Measurements from ENCODE around the gene CLDN5. TPM values are rescaled to one million over a fixed set of nuclear protein-coding genes. Genes with fewer than 3 reads are reported as not detected.

CLDN5 gene
- total and polyA plus RNA-seq, 2 experiments from 2014 or later, result 2.0 to 3.2 TPM

DNA sequence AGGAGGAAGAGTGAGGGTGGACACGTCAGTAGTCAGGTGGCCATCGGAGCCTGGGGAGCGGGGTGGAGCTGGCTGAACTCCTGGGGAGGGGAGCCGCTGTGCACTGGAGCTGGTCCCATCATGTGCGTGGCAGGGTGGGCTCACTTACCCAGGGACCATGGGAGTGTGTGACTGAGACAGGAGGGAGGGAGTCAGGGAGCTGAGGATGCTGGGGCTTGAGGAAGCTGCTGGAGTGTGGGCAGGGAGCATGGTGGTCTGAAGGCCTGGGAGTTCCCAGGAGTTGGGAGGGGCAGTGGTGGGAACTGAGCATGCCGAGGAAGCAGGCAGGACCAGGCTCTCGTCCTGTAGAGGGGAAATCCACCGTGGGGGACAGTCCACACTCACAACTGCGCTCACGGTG lies 18.0 kb downstream of the CLDN5 start:
- DNase-seq (ENCODE audit: low spot score) (no peak), ATAC-seq (no peak)
- Mint-ChIP-seq H3K9me3 (no peaks in the 10 kb centered on the region), H3K27ac (no peak overlapping the region; the same call in 1 of the 2 replicates), H3K4me3 (no peak overlapping the region), H3K4me1 (peaks cover 6% of the 10 kb centered on the region), H3K27me3 (ENCODE audit: insufficient read depth, low read depth, poor library complexity) (peaks cover 9% of the 10 kb centered on the region), H3K36me3 (ENCODE audit: low read depth) (peaks cover 29% of the 10 kb centered on the region)
- H2AFZ ChIP-seq, result no peak overlapping the region
- no peak overlapping the region for H3K4me2 ChIP-seq
- H3K79me2 ChIP-seq (replicated peaks; ENCODE audit: insufficient read depth), result no peaks in the 10 kb centered on the region
- no peak overlapping the region for H3K27ac ChIP-seq (ENCODE audit: low read depth)
- H3K36me3 ChIP-seq (ENCODE audit: insufficient read depth), result no peaks in the 10 kb centered on the region
- 0 out of 2 replicates have a peak, but pooled peaks cover 3% of the 10 kb centered on the region for H3F3A ChIP-seq (replicated peaks; ENCODE audit: low read depth)
- TF ChIP-seq, protein P1, sequence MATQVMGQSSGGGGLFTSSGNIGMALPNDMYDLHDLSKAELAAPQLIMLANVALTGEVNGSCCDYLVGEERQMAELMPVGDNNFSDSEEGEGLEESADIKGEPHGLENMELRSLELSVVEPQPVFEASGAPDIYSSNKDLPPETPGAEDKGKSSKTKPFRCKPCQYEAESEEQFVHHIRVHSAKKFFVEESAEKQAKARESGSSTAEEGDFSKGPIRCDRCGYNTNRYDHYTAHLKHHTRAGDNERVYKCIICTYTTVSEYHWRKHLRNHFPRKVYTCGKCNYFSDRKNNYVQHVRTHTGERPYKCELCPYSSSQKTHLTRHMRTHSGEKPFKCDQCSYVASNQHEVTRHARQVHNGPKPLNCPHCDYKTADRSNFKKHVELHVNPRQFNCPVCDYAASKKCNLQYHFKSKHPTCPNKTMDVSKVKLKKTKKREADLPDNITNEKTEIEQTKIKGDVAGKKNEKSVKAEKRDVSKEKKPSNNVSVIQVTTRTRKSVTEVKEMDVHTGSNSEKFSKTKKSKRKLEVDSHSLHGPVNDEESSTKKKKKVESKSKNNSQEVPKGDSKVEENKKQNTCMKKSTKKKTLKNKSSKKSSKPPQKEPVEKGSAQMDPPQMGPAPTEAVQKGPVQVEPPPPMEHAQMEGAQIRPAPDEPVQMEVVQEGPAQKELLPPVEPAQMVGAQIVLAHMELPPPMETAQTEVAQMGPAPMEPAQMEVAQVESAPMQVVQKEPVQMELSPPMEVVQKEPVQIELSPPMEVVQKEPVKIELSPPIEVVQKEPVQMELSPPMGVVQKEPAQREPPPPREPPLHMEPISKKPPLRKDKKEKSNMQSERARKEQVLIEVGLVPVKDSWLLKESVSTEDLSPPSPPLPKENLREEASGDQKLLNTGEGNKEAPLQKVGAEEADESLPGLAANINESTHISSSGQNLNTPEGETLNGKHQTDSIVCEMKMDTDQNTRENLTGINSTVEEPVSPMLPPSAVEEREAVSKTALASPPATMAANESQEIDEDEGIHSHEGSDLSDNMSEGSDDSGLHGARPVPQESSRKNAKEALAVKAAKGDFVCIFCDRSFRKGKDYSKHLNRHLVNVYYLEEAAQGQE (IDR thresholded peaks at IDR 0.05; ENCODE audit: unreplicated experiment), result no peak
- TF ChIP-seq, protein P2, sequence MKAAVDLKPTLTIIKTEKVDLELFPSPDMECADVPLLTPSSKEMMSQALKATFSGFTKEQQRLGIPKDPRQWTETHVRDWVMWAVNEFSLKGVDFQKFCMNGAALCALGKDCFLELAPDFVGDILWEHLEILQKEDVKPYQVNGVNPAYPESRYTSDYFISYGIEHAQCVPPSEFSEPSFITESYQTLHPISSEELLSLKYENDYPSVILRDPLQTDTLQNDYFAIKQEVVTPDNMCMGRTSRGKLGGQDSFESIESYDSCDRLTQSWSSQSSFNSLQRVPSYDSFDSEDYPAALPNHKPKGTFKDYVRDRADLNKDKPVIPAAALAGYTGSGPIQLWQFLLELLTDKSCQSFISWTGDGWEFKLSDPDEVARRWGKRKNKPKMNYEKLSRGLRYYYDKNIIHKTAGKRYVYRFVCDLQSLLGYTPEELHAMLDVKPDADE (IDR thresholded peaks at IDR 0.05), result no peak
- TF ChIP-seq, protein P3, sequence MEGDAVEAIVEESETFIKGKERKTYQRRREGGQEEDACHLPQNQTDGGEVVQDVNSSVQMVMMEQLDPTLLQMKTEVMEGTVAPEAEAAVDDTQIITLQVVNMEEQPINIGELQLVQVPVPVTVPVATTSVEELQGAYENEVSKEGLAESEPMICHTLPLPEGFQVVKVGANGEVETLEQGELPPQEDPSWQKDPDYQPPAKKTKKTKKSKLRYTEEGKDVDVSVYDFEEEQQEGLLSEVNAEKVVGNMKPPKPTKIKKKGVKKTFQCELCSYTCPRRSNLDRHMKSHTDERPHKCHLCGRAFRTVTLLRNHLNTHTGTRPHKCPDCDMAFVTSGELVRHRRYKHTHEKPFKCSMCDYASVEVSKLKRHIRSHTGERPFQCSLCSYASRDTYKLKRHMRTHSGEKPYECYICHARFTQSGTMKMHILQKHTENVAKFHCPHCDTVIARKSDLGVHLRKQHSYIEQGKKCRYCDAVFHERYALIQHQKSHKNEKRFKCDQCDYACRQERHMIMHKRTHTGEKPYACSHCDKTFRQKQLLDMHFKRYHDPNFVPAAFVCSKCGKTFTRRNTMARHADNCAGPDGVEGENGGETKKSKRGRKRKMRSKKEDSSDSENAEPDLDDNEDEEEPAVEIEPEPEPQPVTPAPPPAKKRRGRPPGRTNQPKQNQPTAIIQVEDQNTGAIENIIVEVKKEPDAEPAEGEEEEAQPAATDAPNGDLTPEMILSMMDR (conservative IDR thresholded peaks at IDR 0.05; ENCODE audit: low read depth in 2 of 2), result no peak
- TF ChIP-seq ZNF331 (CRISPR knock-in tag; IDR thresholded peaks at IDR 0.05; ENCODE audit: low read depth) (no peak), EZH2 (IDR thresholded peaks at IDR 0.05; ENCODE audit: low read depth, unreplicated experiment) (no peak), POLR2AphosphoS5 (IDR thresholded peaks at IDR 0.05; ENCODE audit: low read depth) (no peak), CREB1 (CRISPR knock-in tag; IDR thresholded peaks at IDR 0.05; ENCODE audit: low read depth) (no peak), JUNB (IDR thresholded peaks at IDR 0.05; ENCODE audit: unreplicated experiment) (no peak), STAT1 (IDR thresholded peaks at IDR 0.05; ENCODE audit: unreplicated experiment) (no peak), ZNF114 (CRISPR knock-in tag; IDR thresholded peaks at IDR 0.05) (no peak), NANOG (IDR thresholded peaks at IDR 0.05; ENCODE audit: borderline replicate concordance) (no peak), EZH2phosphoT487 (IDR thresholded peaks at IDR 0.05; ENCODE audit: unreplicated experiment) (no peak)
- TF ChIP-seq, protein P4, sequence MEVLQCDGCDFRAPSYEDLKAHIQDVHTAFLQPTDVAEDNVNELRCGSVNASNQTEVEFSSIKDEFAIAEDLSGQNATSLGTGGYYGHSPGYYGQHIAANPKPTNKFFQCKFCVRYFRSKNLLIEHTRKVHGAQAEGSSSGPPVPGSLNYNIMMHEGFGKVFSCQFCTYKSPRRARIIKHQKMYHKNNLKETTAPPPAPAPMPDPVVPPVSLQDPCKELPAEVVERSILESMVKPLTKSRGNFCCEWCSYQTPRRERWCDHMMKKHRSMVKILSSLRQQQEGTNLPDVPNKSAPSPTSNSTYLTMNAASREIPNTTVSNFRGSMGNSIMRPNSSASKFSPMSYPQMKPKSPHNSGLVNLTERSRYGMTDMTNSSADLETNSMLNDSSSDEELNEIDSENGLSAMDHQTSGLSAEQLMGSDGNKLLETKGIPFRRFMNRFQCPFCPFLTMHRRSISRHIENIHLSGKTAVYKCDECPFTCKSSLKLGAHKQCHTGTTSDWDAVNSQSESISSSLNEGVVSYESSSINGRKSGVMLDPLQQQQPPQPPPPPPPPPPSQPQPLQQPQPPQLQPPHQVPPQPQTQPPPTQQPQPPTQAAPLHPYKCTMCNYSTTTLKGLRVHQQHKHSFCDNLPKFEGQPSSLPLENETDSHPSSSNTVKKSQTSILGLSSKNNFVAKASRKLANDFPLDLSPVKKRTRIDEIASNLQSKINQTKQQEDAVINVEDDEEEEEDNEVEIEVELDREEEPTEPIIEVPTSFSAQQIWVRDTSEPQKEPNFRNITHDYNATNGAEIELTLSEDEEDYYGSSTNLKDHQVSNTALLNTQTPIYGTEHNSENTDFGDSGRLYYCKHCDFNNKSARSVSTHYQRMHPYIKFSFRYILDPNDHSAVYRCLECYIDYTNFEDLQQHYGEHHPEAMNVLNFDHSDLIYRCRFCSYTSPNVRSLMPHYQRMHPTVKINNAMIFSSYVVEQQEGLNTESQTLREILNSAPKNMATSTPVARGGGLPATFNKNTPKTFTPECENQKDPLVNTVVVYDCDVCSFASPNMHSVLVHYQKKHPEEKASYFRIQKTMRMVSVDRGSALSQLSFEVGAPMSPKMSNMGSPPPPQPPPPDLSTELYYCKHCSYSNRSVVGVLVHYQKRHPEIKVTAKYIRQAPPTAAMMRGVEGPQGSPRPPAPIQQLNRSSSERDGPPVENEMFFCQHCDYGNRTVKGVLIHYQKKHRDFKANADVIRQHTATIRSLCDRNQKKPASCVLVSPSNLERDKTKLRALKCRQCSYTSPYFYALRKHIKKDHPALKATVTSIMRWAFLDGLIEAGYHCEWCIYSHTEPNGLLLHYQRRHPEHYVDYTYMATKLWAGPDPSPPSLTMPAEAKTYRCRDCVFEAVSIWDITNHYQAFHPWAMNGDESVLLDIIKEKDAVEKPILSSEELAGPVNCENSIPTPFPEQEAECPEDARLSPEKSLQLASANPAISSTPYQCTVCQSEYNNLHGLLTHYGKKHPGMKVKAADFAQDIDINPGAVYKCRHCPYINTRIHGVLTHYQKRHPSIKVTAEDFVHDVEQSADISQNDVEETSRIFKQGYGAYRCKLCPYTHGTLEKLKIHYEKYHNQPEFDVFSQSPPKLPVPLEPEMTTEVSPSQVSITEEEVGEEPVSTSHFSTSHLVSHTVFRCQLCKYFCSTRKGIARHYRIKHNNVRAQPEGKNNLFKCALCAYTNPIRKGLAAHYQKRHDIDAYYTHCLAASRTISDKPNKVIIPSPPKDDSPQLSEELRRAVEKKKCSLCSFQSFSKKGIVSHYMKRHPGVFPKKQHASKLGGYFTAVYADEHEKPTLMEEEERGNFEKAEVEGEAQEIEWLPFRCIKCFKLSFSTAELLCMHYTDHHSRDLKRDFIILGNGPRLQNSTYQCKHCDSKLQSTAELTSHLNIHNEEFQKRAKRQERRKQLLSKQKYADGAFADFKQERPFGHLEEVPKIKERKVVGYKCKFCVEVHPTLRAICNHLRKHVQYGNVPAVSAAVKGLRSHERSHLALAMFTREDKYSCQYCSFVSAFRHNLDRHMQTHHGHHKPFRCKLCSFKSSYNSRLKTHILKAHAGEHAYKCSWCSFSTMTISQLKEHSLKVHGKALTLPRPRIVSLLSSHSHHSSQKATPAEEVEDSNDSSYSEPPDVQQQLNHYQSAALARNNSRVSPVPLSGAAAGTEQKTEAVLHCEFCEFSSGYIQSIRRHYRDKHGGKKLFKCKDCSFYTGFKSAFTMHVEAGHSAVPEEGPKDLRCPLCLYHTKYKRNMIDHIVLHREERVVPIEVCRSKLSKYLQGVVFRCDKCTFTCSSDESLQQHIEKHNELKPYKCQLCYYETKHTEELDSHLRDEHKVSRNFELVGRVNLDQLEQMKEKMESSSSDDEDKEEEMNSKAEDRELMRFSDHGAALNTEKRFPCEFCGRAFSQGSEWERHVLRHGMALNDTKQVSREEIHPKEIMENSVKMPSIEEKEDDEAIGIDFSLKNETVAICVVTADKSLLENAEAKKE (CRISPR knock-in tag; IDR thresholded peaks at IDR 0.05), result no peak
- no peaks in the 10 kb centered on the region for H3K9me2 ChIP-seq (ENCODE audit: insufficient read depth)
- no peaks in the 10 kb centered on the region for H3K4me1 ChIP-seq (ENCODE audit: insufficient read depth)
- H3K4me3 ChIP-seq, result no peak overlapping the region
- H4K20me1 ChIP-seq (replicated peaks; ENCODE audit: insufficient read depth), result no peaks in the 10 kb centered on the region
- H3K27me3 ChIP-seq (ENCODE audit: insufficient read depth), result no peaks in the 10 kb centered on the region
